22Rv1 (cell line): Measurements from ENCODE around the gene DPEP3.

Experiments used
- H3K27ac ChIP-seq: fragments of 450-650 bp; 2 replicates; pipeline ENCODE4 v1.5.1; 2017
- CTCF ChIP-seq: fragments of 450-650 bp; IDR thresholded peaks from 2 replicates; pipeline ENCODE4 v1.5.1; 2017; ENCODE audit warnings: mild to moderate bottlenecking
- ZFX ChIP-seq: fragments of 450-650 bp; IDR thresholded peaks from 2 replicates; pipeline ENCODE4 v1.6.1; 2017; ENCODE audit warnings: antibody characterized with exemption, borderline replicate concordance

DPEP3 gene

GRCh38 chr16:67935402-67936123 lies 44.7 kb downstream of the DPEP3 start:
- peak overlapping the region; percentile 81 for H3K27ac ChIP-seq
- TF ChIP-seq ZFX (no peak), CTCF (no peak)

- H3K27ac ChIP-seq = peak overlapping the region; percentile 81
- no peak for TF ChIP-seq CTCF
- no peak for TF ChIP-seq ZFX
These were observed 45.2 kb downstream of the DPEP3 start for GRCh38 chr16:67935101-67935401.

- H3K27ac ChIP-seq = peak overlapping the region; percentile 81
- TF ChIP-seq ZFX (no peak), CTCF (no peak)
These were observed 45.8 kb downstream of the DPEP3 start for GRCh38 chr16:67934306-67935100.

- TF ChIP-seq ZFX (no peak), CTCF (no peak)
- H3K27ac ChIP-seq = no peak overlapping the region
These were observed 46.5 kb downstream of the DPEP3 start for GRCh38 chr16:67933805-67934204.

GRCh38 chr16:67932462-67932840 lies 47.8 kb downstream of the DPEP3 start:
- H3K27ac ChIP-seq = no peak overlapping the region
- TF ChIP-seq ZFX = no peak
- TF ChIP-seq CTCF = no peak

- TF ChIP-seq CTCF = no peak
- no peak for TF ChIP-seq ZFX
These were observed 48.4 kb downstream of the DPEP3 start, which contains the start of gene CTRL for GRCh38 chr16:67931712-67932461. TSS of gene CTRL (minus strand) at chr16:67931862. CDS start at chr16:67931852, 10 bp downstream.

More at GRCh38 chr16:67931712-67932461, 48.4 kb downstream of the DPEP3 start, which contains the start of gene CTRL:
- no peak within 1 kb of the TSS for H3K27ac ChIP-seq
